D721Med (cell line): ENCODE data around the gene ECHS1.

Source experiments
- DNase-seq: peaks from one replicate; pipeline ENCODE4 v3.0.0; 2011; ENCODE audit warnings: low spot score; ENCODE audit not compliant: insufficient read length
- FAIRE-seq: peaks from 2 replicates; lab custom pipeline; 2011; peaks lifted over from hg19 to GRCh38; lab: Jason Lieb, UNC
- CTCF ChIP-seq: IDR thresholded peaks from 2 replicates; pipeline ENCODE4 v1.5.1; 2012; ENCODE audit warnings: mild to moderate bottlenecking, control low read depth; ENCODE audit not compliant: insufficient read depth; ENCODE audit errors: missing control alignments

Gene ECHS1

GRCh38 chr10:133351408-133352318 is 21.5 kb downstream of the ECHS1 start:
- DNase-seq (no peak), FAIRE-seq (no peak)
- no peak for TF ChIP-seq CTCF

GRCh38 chr10:133350950-133351329 is 22.2 kb downstream of the ECHS1 start:
- no peak for TF ChIP-seq CTCF
- no peak for FAIRE-seq
- no peak for DNase-seq

- FAIRE-seq (no peak), DNase-seq (no peak)
- no peak for TF ChIP-seq CTCF
These were observed 22.7 kb downstream of the ECHS1 start for GRCh38 chr10:133350283-133350949.

GRCh38 chr10:133349577-133350011 is 23.6 kb downstream of the ECHS1 start:
- no peak for TF ChIP-seq CTCF
- no peak for FAIRE-seq
- DNase-seq, result no peak

GRCh38 chr10:133349160-133349568 is 24.0 kb downstream of the ECHS1 start:
- DNase-seq, result no peak
- no peak for FAIRE-seq
- TF ChIP-seq CTCF, result no peak

GRCh38 chr10:133347710-133348517 is 25.2 kb downstream of the ECHS1 start:
- no peak for TF ChIP-seq CTCF
- FAIRE-seq, result no peak
- no peak for DNase-seq
